ENCODE results near the gene CFAP410. TPM values are rescaled to one million over a fixed set of nuclear protein-coding genes. Genes with fewer than 3 reads are reported as not detected.

Gene CFAP410
- total RNA-seq, 1 experiment from 2014 or later = 19.3 TPM

- Mint-ChIP-seq H3K27me3 (ENCODE audit: low read depth) (no peaks in the 10 kb centered on the region), H3K4me1 (peaks cover 14% of the 10 kb centered on the region), H3K27ac (no peak overlapping the region), H3K4me3 (no peak overlapping the region), H3K9me3 (no peaks in the 10 kb centered on the region), H3K36me3 (no peaks in the 10 kb centered on the region)
- no peak for ATAC-seq
- POLR2A ChIA-PET = no interaction called here
- TF ChIP-seq IRF2 (CRISPR knock-in tag; IDR thresholded peaks at IDR 0.05; ENCODE audit: borderline replicate concordance, low read depth) = no peak
- TF ChIP-seq CREB1 (CRISPR knock-in tag; IDR thresholded peaks at IDR 0.05) = no peak
- TF ChIP-seq, protein P1, sequence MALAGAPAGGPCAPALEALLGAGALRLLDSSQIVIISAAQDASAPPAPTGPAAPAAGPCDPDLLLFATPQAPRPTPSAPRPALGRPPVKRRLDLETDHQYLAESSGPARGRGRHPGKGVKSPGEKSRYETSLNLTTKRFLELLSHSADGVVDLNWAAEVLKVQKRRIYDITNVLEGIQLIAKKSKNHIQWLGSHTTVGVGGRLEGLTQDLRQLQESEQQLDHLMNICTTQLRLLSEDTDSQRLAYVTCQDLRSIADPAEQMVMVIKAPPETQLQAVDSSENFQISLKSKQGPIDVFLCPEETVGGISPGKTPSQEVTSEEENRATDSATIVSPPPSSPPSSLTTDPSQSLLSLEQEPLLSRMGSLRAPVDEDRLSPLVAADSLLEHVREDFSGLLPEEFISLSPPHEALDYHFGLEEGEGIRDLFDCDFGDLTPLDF (CRISPR knock-in tag; IDR thresholded peaks at IDR 0.05) = no peak
- TF ChIP-seq TEAD1 (CRISPR knock-in tag; IDR thresholded peaks at IDR 0.05) = no peak
- TF ChIP-seq, protein P2, sequence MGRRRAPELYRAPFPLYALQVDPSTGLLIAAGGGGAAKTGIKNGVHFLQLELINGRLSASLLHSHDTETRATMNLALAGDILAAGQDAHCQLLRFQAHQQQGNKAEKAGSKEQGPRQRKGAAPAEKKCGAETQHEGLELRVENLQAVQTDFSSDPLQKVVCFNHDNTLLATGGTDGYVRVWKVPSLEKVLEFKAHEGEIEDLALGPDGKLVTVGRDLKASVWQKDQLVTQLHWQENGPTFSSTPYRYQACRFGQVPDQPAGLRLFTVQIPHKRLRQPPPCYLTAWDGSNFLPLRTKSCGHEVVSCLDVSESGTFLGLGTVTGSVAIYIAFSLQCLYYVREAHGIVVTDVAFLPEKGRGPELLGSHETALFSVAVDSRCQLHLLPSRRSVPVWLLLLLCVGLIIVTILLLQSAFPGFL (CRISPR knock-in tag; IDR thresholded peaks at IDR 0.05; ENCODE audit: borderline replicate concordance) = no peak
- no peak for TF ChIP-seq OVOL2 (CRISPR knock-in tag; IDR thresholded peaks at IDR 0.05; ENCODE audit: borderline replicate concordance)
- TF ChIP-seq, protein P3, sequence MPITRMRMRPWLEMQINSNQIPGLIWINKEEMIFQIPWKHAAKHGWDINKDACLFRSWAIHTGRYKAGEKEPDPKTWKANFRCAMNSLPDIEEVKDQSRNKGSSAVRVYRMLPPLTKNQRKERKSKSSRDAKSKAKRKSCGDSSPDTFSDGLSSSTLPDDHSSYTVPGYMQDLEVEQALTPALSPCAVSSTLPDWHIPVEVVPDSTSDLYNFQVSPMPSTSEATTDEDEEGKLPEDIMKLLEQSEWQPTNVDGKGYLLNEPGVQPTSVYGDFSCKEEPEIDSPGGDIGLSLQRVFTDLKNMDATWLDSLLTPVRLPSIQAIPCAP (CRISPR knock-in tag; IDR thresholded peaks at IDR 0.05) = no peak
- no peak for TF ChIP-seq SMAD3 (CRISPR knock-in tag; IDR thresholded peaks at IDR 0.05; ENCODE audit: borderline replicate concordance)
- TF ChIP-seq ZNF263 (CRISPR knock-in tag; IDR thresholded peaks at IDR 0.05; ENCODE audit: low read depth) = no peak
- TF ChIP-seq GTF2I (CRISPR knock-in tag; conservative IDR thresholded peaks at IDR 0.05) = no peak
- TF ChIP-seq JAZF1 (CRISPR knock-in tag; IDR thresholded peaks at IDR 0.05) = no peak
- TF ChIP-seq TEAD4 (CRISPR knock-in tag; IDR thresholded peaks at IDR 0.05) = no peak
- TF ChIP-seq NFE2L1 (CRISPR knock-in tag; IDR thresholded peaks at IDR 0.05) = no peak
- no peak for TF ChIP-seq RELA (CRISPR knock-in tag; IDR thresholded peaks at IDR 0.05; ENCODE audit: borderline replicate concordance)
- no peak for TF ChIP-seq TP53 (CRISPR knock-in tag; IDR thresholded peaks at IDR 0.05)
- TF ChIP-seq JUN (CRISPR knock-in tag; IDR thresholded peaks at IDR 0.05) = no peak
- TF ChIP-seq ZMAT4 (CRISPR knock-in tag; IDR thresholded peaks at IDR 0.05) = no peak
- TF ChIP-seq ZBTB21 (CRISPR knock-in tag; IDR thresholded peaks at IDR 0.05; ENCODE audit: borderline replicate concordance) = no peak
- TF ChIP-seq CREM (CRISPR knock-in tag; IDR thresholded peaks at IDR 0.05) = no peak
- no peak for TF ChIP-seq USF2 (CRISPR knock-in tag; IDR thresholded peaks at IDR 0.05)
- no peak for DNase-seq (ENCODE audit: low spot score)
- CTCF ChIA-PET = no interaction called here
Observed at GRCh38 chr21:44335266-44336059, 3.7 kb downstream of the CFAP410 start.

DNA sequence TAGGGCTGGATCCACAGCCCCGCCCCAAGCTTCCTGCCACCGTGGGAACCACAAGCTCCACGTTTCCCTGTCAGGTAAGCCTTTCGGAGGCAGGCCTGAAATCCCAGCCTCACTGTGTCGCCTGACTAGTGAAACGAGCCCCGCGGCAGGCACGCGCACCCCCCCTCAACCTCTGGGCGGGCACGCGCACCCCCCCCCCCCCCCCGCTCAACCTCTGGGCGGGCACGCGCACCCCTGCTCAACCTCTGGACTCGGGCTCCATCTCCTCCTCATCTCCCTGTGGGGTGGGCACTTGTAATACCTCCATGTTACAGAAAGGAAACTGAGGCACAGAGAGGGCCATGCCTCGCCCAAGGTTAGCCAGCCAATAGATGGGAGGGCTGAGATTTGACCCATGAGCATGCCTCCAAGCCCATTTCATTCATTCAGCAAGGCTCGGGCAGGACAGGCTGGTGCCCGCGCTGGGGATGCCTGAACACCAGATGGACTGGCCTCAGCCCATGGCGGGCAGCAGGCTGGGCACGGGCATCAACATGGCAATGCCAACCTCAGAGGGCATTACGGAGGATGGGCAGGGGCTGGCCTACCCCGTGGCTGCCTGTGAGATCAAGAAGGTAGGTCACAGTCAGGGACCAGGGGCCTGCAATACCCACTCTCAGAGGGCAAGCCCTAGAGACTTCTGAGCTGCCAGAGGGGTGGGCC is 4.7 kb downstream of the CFAP410 start:
- Mint-ChIP-seq H3K4me3 (no peak overlapping the region), H3K36me3 (no peaks in the 10 kb centered on the region), H3K4me1 (peaks cover 6% of the 10 kb centered on the region; the same call in 1 of the 2 replicates), H3K27ac (no peak overlapping the region), H3K27me3 (ENCODE audit: low read depth) (no peaks in the 10 kb centered on the region), H3K9me3 (no peaks in the 10 kb centered on the region)
- ATAC-seq (no peak), DNase-seq (ENCODE audit: low spot score) (no peak)
- ChIA-PET CTCF (interaction anchor here (0.7 to 1.4 kb wide), 3 partner anchors 12 to 430 kb away, joined by 3 to 5 read pairs (median 4); no protein-coding TSS in a partner anchor), POLR2A (no interaction called here)
- TF ChIP-seq ZNF396 (CRISPR knock-in tag; IDR thresholded peaks at IDR 0.05; ENCODE audit: borderline replicate concordance) (no peak), ETV6 (CRISPR knock-in tag; IDR thresholded peaks at IDR 0.05) (no peak), E2F5 (CRISPR knock-in tag; IDR thresholded peaks at IDR 0.05) (no peak), GABPB1 (CRISPR knock-in tag; IDR thresholded peaks at IDR 0.05) (no peak), ZNF232 (CRISPR knock-in tag; IDR thresholded peaks at IDR 0.05) (no peak), HMGA2 (CRISPR knock-in tag; IDR thresholded peaks at IDR 0.05) (no peak), JUN (CRISPR knock-in tag; IDR thresholded peaks at IDR 0.05) (no peak), JAZF1 (CRISPR knock-in tag; IDR thresholded peaks at IDR 0.05) (no peak), GRHL2 (CRISPR knock-in tag; IDR thresholded peaks at IDR 0.05; ENCODE audit: insufficient replicate concordance, severe bottlenecking) (no peak)
- TF ChIP-seq, protein P4, sequence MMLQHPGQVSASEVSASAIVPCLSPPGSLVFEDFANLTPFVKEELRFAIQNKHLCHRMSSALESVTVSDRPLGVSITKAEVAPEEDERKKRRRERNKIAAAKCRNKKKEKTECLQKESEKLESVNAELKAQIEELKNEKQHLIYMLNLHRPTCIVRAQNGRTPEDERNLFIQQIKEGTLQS (CRISPR knock-in tag; conservative IDR thresholded peaks at IDR 0.05) = no peak
- TF ChIP-seq, protein P5, sequence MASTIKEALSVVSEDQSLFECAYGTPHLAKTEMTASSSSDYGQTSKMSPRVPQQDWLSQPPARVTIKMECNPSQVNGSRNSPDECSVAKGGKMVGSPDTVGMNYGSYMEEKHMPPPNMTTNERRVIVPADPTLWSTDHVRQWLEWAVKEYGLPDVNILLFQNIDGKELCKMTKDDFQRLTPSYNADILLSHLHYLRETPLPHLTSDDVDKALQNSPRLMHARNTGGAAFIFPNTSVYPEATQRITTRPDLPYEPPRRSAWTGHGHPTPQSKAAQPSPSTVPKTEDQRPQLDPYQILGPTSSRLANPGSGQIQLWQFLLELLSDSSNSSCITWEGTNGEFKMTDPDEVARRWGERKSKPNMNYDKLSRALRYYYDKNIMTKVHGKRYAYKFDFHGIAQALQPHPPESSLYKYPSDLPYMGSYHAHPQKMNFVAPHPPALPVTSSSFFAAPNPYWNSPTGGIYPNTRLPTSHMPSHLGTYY (CRISPR knock-in tag; IDR thresholded peaks at IDR 0.05) = no peak
